Middle frontal gyrus (tissue), 1 donor: ENCODE data around the gene ADAMTS2.
"Not testable (repeated sequence)": the region's sequence is repeated elsewhere in the genome, so short reads cannot be mapped to it uniquely, and the experiment has no call there.

Experiments used
- DNase-seq: peaks from one replicate; pipeline ENCODE4 v3.0.0-alpha.2; 2015; ENCODE audit warnings: low spot score; ENCODE audit errors: extremely low spot score

ADAMTS2 gene

GRCh38 chr5:179217956-179218942, 127.0 kb downstream of the ADAMTS2 start:
- no peak for DNase-seq

- DNase-seq, result no peak
Observed at GRCh38 chr5:179217356-179217755, 127.9 kb downstream of the ADAMTS2 start.

- DNase-seq, result not testable (repeated sequence)
Observed at GRCh38 chr5:179216381-179216780, 128.9 kb downstream of the ADAMTS2 start.

GRCh38 chr5:179215576-179215975, 129.7 kb downstream of the ADAMTS2 start:
- DNase-seq, result no peak

GRCh38 chr5:179214678-179215077, 130.6 kb downstream of the ADAMTS2 start:
- DNase-seq, result no peak

GRCh38 chr5:179212870-179213269, 132.4 kb downstream of the ADAMTS2 start:
- DNase-seq, result no peak

- DNase-seq, result no peak
Observed at GRCh38 chr5:179211631-179212030, 133.6 kb downstream of the ADAMTS2 start.

GRCh38 chr5:179211068-179211467, 134.2 kb downstream of the ADAMTS2 start:
- DNase-seq, result no peak

- DNase-seq, result no peak
Observed at GRCh38 chr5:179210478-179210877, 134.8 kb downstream of the ADAMTS2 start.

- no peak for DNase-seq
Observed at GRCh38 chr5:179209359-179210150, 135.7 kb downstream of the ADAMTS2 start.

GRCh38 chr5:179208706-179209358, 136.4 kb downstream of the ADAMTS2 start:
- no peak for DNase-seq

- DNase-seq, result no peak
Observed at GRCh38 chr5:179207920-179208705, 137.1 kb downstream of the ADAMTS2 start.

- no peak for DNase-seq
Observed at GRCh38 chr5:179207470-179207869, 137.8 kb downstream of the ADAMTS2 start.

GRCh38 chr5:179206366-179206765, 138.9 kb downstream of the ADAMTS2 start:
- no peak for DNase-seq

- DNase-seq, result no peak
Observed at GRCh38 chr5:179205277-179205676, 140.0 kb downstream of the ADAMTS2 start.

- DNase-seq, result no peak
Observed at GRCh38 chr5:179204572-179204971, 140.7 kb downstream of the ADAMTS2 start.

- DNase-seq, result no peak
Observed at GRCh38 chr5:179203248-179203647, 142.0 kb downstream of the ADAMTS2 start.

GRCh38 chr5:179201986-179202385, 143.3 kb downstream of the ADAMTS2 start:
- no peak for DNase-seq

- DNase-seq, result no peak
Observed at GRCh38 chr5:179199246-179199645, 146.0 kb downstream of the ADAMTS2 start.

- no peak for DNase-seq
Observed at GRCh38 chr5:179198825-179199224, 146.4 kb downstream of the ADAMTS2 start.
